Naive thymus-derived CD8-positive, alpha-beta T cell (primary cell): ENCODE measurements around the gene LYPD1. TPM values are rescaled to one million over a fixed set of nuclear protein-coding genes. Genes with fewer than 3 reads are reported as not detected.

Source experiments
- ATAC-seq, 2 donors: fragments of 150-1000 bp; cut with Tn5 transposase in 1 of 2; sonication (Bioruptor Pico), chemical (Tn5 transposase) in 1 of 2; 1 replicate in 1 of 2; 2 replicates in 1 of 2; pipeline ENCODE4 v1.10.0; 2021; ENCODE audit warnings: mild to moderate bottlenecking in 2 of 2, moderate library complexity in 2 of 2
- POLR2A ChIA-PET: fragments of 350-600 bp; sonication (Branson Sonifier 250); formaldehyde crosslinking; loops from one replicate; lab custom pipeline; 2021; ENCODE audit warnings: antibody characterized with exemption; lab: Charles Lee
- DNase-seq, 10 donors: peaks; one replicate each; pipeline versions ENCODE4 v3.0.0 to v3.0.0-alpha.2; 2020 to 2022
- H3K27ac Mint-ChIP-seq, 10 donors: one replicate each; pipeline ENCODE4 v1.8.0; 2020 to 2022; ENCODE audit warnings: mild to moderate bottlenecking in 10 of 10, mixed read lengths in 10 of 10, moderate library complexity in 4 of 10, inconsistent platforms in 1 of 10
- H3K27me3 Mint-ChIP-seq, 5 donors: one replicate each; pipeline ENCODE4 v1.8.0; 2021 to 2022; ENCODE audit warnings: mixed read lengths in 5 of 5
- H3K36me3 Mint-ChIP-seq, 3 donors: one replicate each; pipeline ENCODE4 v1.8.0; 2020 to 2022; ENCODE audit warnings: mixed read lengths in 3 of 3, mild to moderate bottlenecking in 2 of 3, inconsistent platforms in 1 of 3
- H3K4me1 Mint-ChIP-seq, 4 donors: one replicate each; pipeline ENCODE4 v1.8.0; 2021 to 2022; ENCODE audit warnings: mixed read lengths in 4 of 4
- H3K4me3 Mint-ChIP-seq, 10 donors: one replicate each; pipeline ENCODE4 v1.8.0; 2020 to 2022; ENCODE audit warnings: mild to moderate bottlenecking in 10 of 10, mixed read lengths in 10 of 10, moderate library complexity in 6 of 10, inconsistent platforms in 1 of 10
- H3K9me3 Mint-ChIP-seq, 9 donors: one replicate each; pipeline ENCODE4 v1.8.0; 2020 to 2022; ENCODE audit warnings: mixed read lengths in 9 of 9, mild to moderate bottlenecking in 3 of 9, inconsistent platforms in 1 of 9, moderate library complexity in 1 of 9
- polyA plus RNA-seq, 3 donors: library from polyadenylated mRNA; unstranded; fragments of 300-500 nt; fragmentation: Illumina TruSeq; gene quantifications; one replicate each; pipeline ENCODE4 v1.2.3, GENCODE V29; 2021
- total RNA-seq, 8 experiments: library from RNA in 2 of 8; stranded (reverse) in 2 of 8; gene quantifications; one replicate each; pipeline ENCODE4 v1.2.3 and lab custom pipeline; 2021 to 2026

LYPD1 gene
- total and polyA plus RNA-seq, 5 experiments from 2014 or later, result not detected

GRCh38 chr2:132595693-132596092, 74.3 kb downstream of the LYPD1 start:
- H3K27me3 Mint-ChIP-seq, result peaks cover 2 to 20% (median 3%) of the 10 kb centered on the region in 5 donors

GRCh38 chr2:132595186-132595585, 74.8 kb downstream of the LYPD1 start:
- DNase-seq (no peak), ATAC-seq (no peak)
- H3K4me3 Mint-ChIP-seq, result no peak overlapping the region
- peaks cover 0 to 23% (median 8%) of the 10 kb centered on the region in 9 donors for H3K9me3 Mint-ChIP-seq
- POLR2A ChIA-PET, result no interaction called here
- H3K27ac Mint-ChIP-seq, result no peak overlapping the region
- H3K36me3 Mint-ChIP-seq, result peaks cover 0 to 5% (median 0%) of the 10 kb centered on the region in 3 donors
- H3K4me1 Mint-ChIP-seq, result no peaks in the 10 kb centered on the region
- peaks cover 2 to 20% (median 3%) of the 10 kb centered on the region in 5 donors for H3K27me3 Mint-ChIP-seq

More at GRCh38 chr2:132595693-132596092, 74.3 kb downstream of the LYPD1 start:
- H3K9me3 Mint-ChIP-seq, result peaks cover 0 to 23% (median 8%) of the 10 kb centered on the region in 9 donors
- no peaks in the 10 kb centered on the region for H3K4me1 Mint-ChIP-seq
- peaks cover 0 to 5% (median 0%) of the 10 kb centered on the region in 3 donors for H3K36me3 Mint-ChIP-seq
- DNase-seq (no peak), ATAC-seq (no peak)
- POLR2A ChIA-PET, result no interaction called here
- H3K27ac Mint-ChIP-seq, result no peak overlapping the region
- no peak overlapping the region for H3K4me3 Mint-ChIP-seq
